Measurements from ENCODE around the gene MYADM. TPM values are rescaled to one million over a fixed set of nuclear protein-coding genes. Genes with fewer than 3 reads are reported as not detected.
A peak's percentile ranks its signal among the peaks of the same experiment; 100 is the strongest.
"Not testable (repeated sequence)": the region's sequence is repeated elsewhere in the genome, so short reads cannot be mapped to it uniquely, and the experiment has no call there.

Gene MYADM
- total RNA-seq, 1 donor from 2014 or later, result 126 TPM

- Histone ChIP-seq H3K4me3 (peak overlapping the region; percentile 80), H3K9me3 (no peaks in the 10 kb centered on the region), H3K4me1 (peaks cover 40% of the 10 kb centered on the region), H3K27me3 (ENCODE audit: low read depth) (no peaks in the 10 kb centered on the region), H3K27ac (peak overlapping the region; percentile 98), H3K36me3 (no peaks in the 10 kb centered on the region)
- no peak for DNase-seq
- intact Hi-C loops (cut with DNase I), result no loop called here
- no peak for TF ChIP-seq CTCF (IDR thresholded peaks at IDR 0.05)
- no peak for ATAC-seq
These were observed 838 bp upstream of the MYADM start for GRCh38 chr19:53866865-53867224.

GRCh38 chr19:53868091-53868891 is 608 bp downstream of the MYADM start:
- intact Hi-C loops (cut with DNase I), result no loop called here
- Histone ChIP-seq H3K9me3 (no peaks in the 10 kb centered on the region), H3K4me1 (peaks cover 54% of the 10 kb centered on the region), H3K27me3 (ENCODE audit: low read depth) (no peaks in the 10 kb centered on the region), H3K27ac (peak overlapping the region; percentile 98), H3K4me3 (peak overlapping the region; percentile 80), H3K36me3 (peaks cover 5% of the 10 kb centered on the region)
- DNase-seq (peak; percentile 83), ATAC-seq (peak; percentile 44 to 54)
- no peak for TF ChIP-seq CTCF (IDR thresholded peaks at IDR 0.05)

GRCh38 chr19:53868892-53869804 is 1.5 kb downstream of the MYADM start:
- H3K4me3 ChIP-seq, result peak overlapping the region; percentile 80
- peaks cover 56% of the 10 kb centered on the region for H3K4me1 ChIP-seq
- peak; percentile 94 for DNase-seq
- no peaks in the 10 kb centered on the region for H3K27me3 ChIP-seq (ENCODE audit: low read depth)
- no peak for TF ChIP-seq CTCF (IDR thresholded peaks at IDR 0.05)
- H3K27ac ChIP-seq, result peak overlapping the region; percentile 98
- peak; percentile 62 to 73 for ATAC-seq
- H3K9me3 ChIP-seq, result no peaks in the 10 kb centered on the region
- intact Hi-C loops (cut with DNase I), result no loop called here
- H3K36me3 ChIP-seq, result peaks cover 13% of the 10 kb centered on the region

GRCh38 chr19:53869805-53870484 is 2.3 kb downstream of the MYADM start:
- intact Hi-C loops (cut with DNase I); DNase-seq; ATAC-seq; H3K27me3 ChIP-seq (ENCODE audit: low read depth); H3K9me3 ChIP-seq: not testable (repeated sequence)
- Histone ChIP-seq H3K27ac (peak overlapping the region; percentile 98), H3K36me3 (peaks cover 21% of the 10 kb centered on the region), H3K4me3 (peak overlapping the region; percentile 80), H3K4me1 (peaks cover 60% of the 10 kb centered on the region)

GRCh38 chr19:53870485-53870844 is 2.8 kb downstream of the MYADM start:
- Histone ChIP-seq H3K27me3 (ENCODE audit: low read depth) (no peaks in the 10 kb centered on the region), H3K4me1 (peaks cover 55% of the 10 kb centered on the region), H3K4me3 (peak overlapping the region; percentile 80), H3K9me3 (no peaks in the 10 kb centered on the region), H3K36me3 (peaks cover 24% of the 10 kb centered on the region), H3K27ac (peak overlapping the region; percentile 51)
- intact Hi-C loops (cut with DNase I), result no loop called here
- no peak for ATAC-seq
- no peak for TF ChIP-seq CTCF (IDR thresholded peaks at IDR 0.05)
- DNase-seq, result peak; percentile 70
